Neural cell (in vitro differentiated cells): Measurements from ENCODE around the gene DNER. TPM values are rescaled to one million over a fixed set of nuclear protein-coding genes. Genes with fewer than 3 reads are reported as not detected.

ENCODE experiments used
- H2AFZ ChIP-seq: fragments of 200-600, 300-800 bp; sonication (generic), shearing (Covaris generic); 2 replicates; pipeline ENCODE4 v1.6.0; 2014; ENCODE audit warnings: low read depth, mild to moderate bottlenecking, antibody characterized with exemption, low read length, moderate library complexity
- H3F3A ChIP-seq: fragments of 200-600 bp; shearing (Covaris generic); 2 replicates; pipeline ENCODE4 v1.6.1; 2016; ENCODE audit warnings: mild to moderate bottlenecking, moderate library complexity, mixed read lengths, antibody characterized with exemption, low read length; ENCODE audit not compliant: insufficient read depth, poor library complexity, severe bottlenecking
- H3K27ac ChIP-seq: fragments of 200-600, 300-800 bp; sonication (generic), shearing (Covaris generic); 2 replicates; pipeline ENCODE4 v1.5.1; 2014; ENCODE audit warnings: mild to moderate bottlenecking, low read length, moderate library complexity
- H3K27me3 ChIP-seq: fragments of 300-800, 200-600 bp; sonication (generic), shearing (Covaris generic); 2 replicates; pipeline ENCODE4 v1.6.0; 2014; ENCODE audit warnings: mild to moderate bottlenecking, low read depth, low read length, moderate library complexity; ENCODE audit not compliant: insufficient read depth
- H3K36me3 ChIP-seq: fragments of 300-800, 200-600 bp; sonication (generic), shearing (Covaris generic); 2 replicates; pipeline ENCODE4 v1.5.1; 2014; ENCODE audit warnings: mild to moderate bottlenecking, antibody characterized with exemption, low read length, moderate library complexity; ENCODE audit not compliant: insufficient read depth
- H3K4me2 ChIP-seq: fragments of 300-800, 200-600 bp; sonication (generic), shearing (Covaris generic); 2 replicates; pipeline ENCODE4 v1.6.0; 2014; ENCODE audit warnings: mild to moderate bottlenecking, low read length
- H3K4me3 ChIP-seq: fragments of 300-800, 200-600 bp; sonication (generic), shearing (Covaris generic); 2 replicates; pipeline ENCODE4 v1.5.1; 2014; ENCODE audit warnings: mild to moderate bottlenecking, low read length, moderate library complexity
- H3K79me2 ChIP-seq: fragments of 200-600 bp; shearing (Covaris generic); replicated peaks from 2 replicates; pipeline ENCODE4 v1.6.0; 2014; ENCODE audit warnings: mild to moderate bottlenecking, low read length, moderate library complexity; ENCODE audit not compliant: insufficient read depth
- H3K9ac ChIP-seq: fragments of 300-800, 200-600 bp; sonication (generic), shearing (Covaris generic); 2 replicates; pipeline ENCODE4 v1.6.1; 2016; ENCODE audit warnings: mild to moderate bottlenecking, low read length, mixed read lengths
- H3K9me2 ChIP-seq: fragments of 200-600 bp; shearing (Covaris generic); 2 replicates; pipeline ENCODE4 v1.6.1; 2016; ENCODE audit warnings: mild to moderate bottlenecking, low read length, mixed read lengths; ENCODE audit not compliant: insufficient read depth
- H3K9me3 ChIP-seq: fragments of 200-600, 300-800 bp; sonication (generic), shearing (Covaris generic); 2 replicates; pipeline ENCODE4 v1.6.1; 2016; ENCODE audit warnings: mild to moderate bottlenecking, mixed run types, low read length, moderate library complexity, mixed read lengths
- H4K20me1 ChIP-seq: fragments of 200-600 bp; shearing (Covaris generic); 2 replicates; pipeline ENCODE4 v1.6.1; 2016; ENCODE audit warnings: mild to moderate bottlenecking, mixed run types; ENCODE audit not compliant: insufficient read depth
- CTCF ChIP-seq: fragments of 450-650 bp; IDR thresholded peaks from 2 replicates; pipeline ENCODE4 v1.5.1; 2014; ENCODE audit warnings: antibody characterized with exemption, mild to moderate bottlenecking, moderate library complexity; ENCODE audit not compliant: poor library complexity, severe bottlenecking
- EP300 ChIP-seq: fragments of 450-650 bp; conservative IDR thresholded peaks from 2 replicates; pipeline ENCODE4 v1.6.1; 2014; ENCODE audit warnings: antibody characterized with exemption, mild to moderate bottlenecking, moderate library complexity; ENCODE audit not compliant: poor library complexity, severe bottlenecking
- EZH2 ChIP-seq: fragments of 200-600, 300-800 bp; shearing (Covaris generic), sonication (generic); IDR thresholded peaks from 2 replicates; pipeline ENCODE4 v1.6.1; 2014; ENCODE audit warnings: antibody characterized with exemption, low read length, borderline replicate concordance, mild to moderate bottlenecking; ENCODE audit not compliant: insufficient read depth, poor library complexity, severe bottlenecking
- MXI1 ChIP-seq: fragments of 450-650 bp; conservative IDR thresholded peaks from 2 replicates; pipeline ENCODE4 v1.6.1; 2014; ENCODE audit warnings: antibody characterized with exemption, mild to moderate bottlenecking; ENCODE audit not compliant: poor library complexity, severe bottlenecking
- POLR2AphosphoS5 ChIP-seq: IDR thresholded peaks from 2 replicates; pipeline ENCODE4 v1.6.1; 2012
- RAD21 ChIP-seq: fragments of 450-650 bp; conservative IDR thresholded peaks from 2 replicates; pipeline ENCODE4 v1.6.1; 2014; ENCODE audit warnings: antibody characterized with exemption, mild to moderate bottlenecking, moderate library complexity
- SMC3 ChIP-seq: fragments of 450-650 bp; conservative IDR thresholded peaks from 2 replicates; pipeline ENCODE4 v1.6.1; 2014; ENCODE audit warnings: antibody characterized with exemption, mild to moderate bottlenecking, moderate library complexity; ENCODE audit not compliant: poor library complexity
- TAF1 ChIP-seq: IDR thresholded peaks from 2 replicates; pipeline ENCODE4 v1.6.1; 2012; ENCODE audit warnings: low read depth
- polyA plus RNA-seq: library from polyadenylated mRNA; depleted of rRNA; stranded (reverse); fragments of >200 nt; gene quantifications from 2 replicates; pipeline ENCODE4 v1.2.3, GENCODE V29; 2014
- TF ChIP-seq, protein P1 (sequence below): IDR thresholded peaks from 2 replicates; pipeline ENCODE4 v1.6.1; 2012; ENCODE audit warnings: borderline replicate concordance

DNER gene
- polyA plus RNA-seq, 1 donor from 2014 or later: 310 TPM

- no peak overlapping the region for H3K9ac ChIP-seq
- H3K9me3 ChIP-seq: no peaks in the 10 kb centered on the region
- H3K27me3 ChIP-seq: no peaks in the 10 kb centered on the region
- H4K20me1 ChIP-seq: no peaks in the 10 kb centered on the region
- H3K27ac ChIP-seq: no peak overlapping the region
- H2AFZ ChIP-seq: no peak overlapping the region
- no peaks in the 10 kb centered on the region for H3K36me3 ChIP-seq
- H3K4me2 ChIP-seq: no peak overlapping the region
- no peaks in the 10 kb centered on the region for H3K9me2 ChIP-seq
- no peak for TF ChIP-seq MXI1
- no peak for TF ChIP-seq TAF1
- TF ChIP-seq EP300: no peak
- TF ChIP-seq, protein P1, sequence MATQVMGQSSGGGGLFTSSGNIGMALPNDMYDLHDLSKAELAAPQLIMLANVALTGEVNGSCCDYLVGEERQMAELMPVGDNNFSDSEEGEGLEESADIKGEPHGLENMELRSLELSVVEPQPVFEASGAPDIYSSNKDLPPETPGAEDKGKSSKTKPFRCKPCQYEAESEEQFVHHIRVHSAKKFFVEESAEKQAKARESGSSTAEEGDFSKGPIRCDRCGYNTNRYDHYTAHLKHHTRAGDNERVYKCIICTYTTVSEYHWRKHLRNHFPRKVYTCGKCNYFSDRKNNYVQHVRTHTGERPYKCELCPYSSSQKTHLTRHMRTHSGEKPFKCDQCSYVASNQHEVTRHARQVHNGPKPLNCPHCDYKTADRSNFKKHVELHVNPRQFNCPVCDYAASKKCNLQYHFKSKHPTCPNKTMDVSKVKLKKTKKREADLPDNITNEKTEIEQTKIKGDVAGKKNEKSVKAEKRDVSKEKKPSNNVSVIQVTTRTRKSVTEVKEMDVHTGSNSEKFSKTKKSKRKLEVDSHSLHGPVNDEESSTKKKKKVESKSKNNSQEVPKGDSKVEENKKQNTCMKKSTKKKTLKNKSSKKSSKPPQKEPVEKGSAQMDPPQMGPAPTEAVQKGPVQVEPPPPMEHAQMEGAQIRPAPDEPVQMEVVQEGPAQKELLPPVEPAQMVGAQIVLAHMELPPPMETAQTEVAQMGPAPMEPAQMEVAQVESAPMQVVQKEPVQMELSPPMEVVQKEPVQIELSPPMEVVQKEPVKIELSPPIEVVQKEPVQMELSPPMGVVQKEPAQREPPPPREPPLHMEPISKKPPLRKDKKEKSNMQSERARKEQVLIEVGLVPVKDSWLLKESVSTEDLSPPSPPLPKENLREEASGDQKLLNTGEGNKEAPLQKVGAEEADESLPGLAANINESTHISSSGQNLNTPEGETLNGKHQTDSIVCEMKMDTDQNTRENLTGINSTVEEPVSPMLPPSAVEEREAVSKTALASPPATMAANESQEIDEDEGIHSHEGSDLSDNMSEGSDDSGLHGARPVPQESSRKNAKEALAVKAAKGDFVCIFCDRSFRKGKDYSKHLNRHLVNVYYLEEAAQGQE: no peak
- TF ChIP-seq RAD21: no peak
- TF ChIP-seq SMC3: no peak
- TF ChIP-seq POLR2AphosphoS5: no peak
- TF ChIP-seq EZH2: no peak
- TF ChIP-seq CTCF: no peak
- no peaks in the 10 kb centered on the region for H3K79me2 ChIP-seq
- no peaks in the 10 kb centered on the region for H3F3A ChIP-seq
- H3K4me3 ChIP-seq: no peak overlapping the region
These were observed 17.6 kb upstream of the DNER start for GRCh38 chr2:229731916-229732315.

- no peak overlapping the region for H2AFZ ChIP-seq
- no peaks in the 10 kb centered on the region for H3K9me2 ChIP-seq
- no peaks in the 10 kb centered on the region for H4K20me1 ChIP-seq
- H3F3A ChIP-seq: no peaks in the 10 kb centered on the region
- H3K79me2 ChIP-seq: no peaks in the 10 kb centered on the region
- H3K27ac ChIP-seq: no peak overlapping the region
- no peak for TF ChIP-seq TAF1
- no peak for TF ChIP-seq CTCF
- TF ChIP-seq RAD21: no peak
- no peak for TF ChIP-seq EZH2
- no peak for TF ChIP-seq MXI1
- no peak for TF ChIP-seq POLR2AphosphoS5
- TF ChIP-seq, protein P1: no peak
- no peak for TF ChIP-seq EP300
- TF ChIP-seq SMC3: no peak
- no peaks in the 10 kb centered on the region for H3K36me3 ChIP-seq
- H3K9ac ChIP-seq: no peak overlapping the region
- H3K4me3 ChIP-seq: no peak overlapping the region
- H3K9me3 ChIP-seq: no peaks in the 10 kb centered on the region
- no peaks in the 10 kb centered on the region for H3K27me3 ChIP-seq
- H3K4me2 ChIP-seq: no peak overlapping the region
These were observed 17.0 kb upstream of the DNER start for GRCh38 chr2:229731363-229731762.
